Measurements from ENCODE around the gene GNG2. TPM values are rescaled to one million over a fixed set of nuclear protein-coding genes. Genes with fewer than 3 reads are reported as not detected.

GNG2 gene
- total RNA-seq, 1 donor from 2014 or later: 11.4 TPM

DNA sequence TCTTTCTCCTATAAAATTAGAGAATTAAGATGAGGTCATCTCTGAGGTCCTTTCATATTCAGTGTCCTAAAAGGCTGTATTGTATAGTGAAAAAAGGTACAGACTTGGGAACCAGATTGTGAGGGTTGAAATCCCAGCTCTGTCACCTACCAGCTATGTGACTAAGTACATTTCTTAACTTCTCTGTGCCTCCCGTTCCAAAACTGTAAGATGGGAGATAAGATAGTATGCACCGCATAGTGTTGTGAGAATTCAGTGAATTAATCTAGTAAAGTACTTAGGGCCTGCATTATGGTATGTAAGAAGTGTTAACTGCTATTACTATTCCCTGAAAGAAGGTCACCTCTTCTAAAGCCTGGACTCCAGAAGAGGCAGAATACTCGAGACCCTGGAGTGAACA lies 60.6 kb downstream of the GNG2 start:
- no peak for DNase-seq (ENCODE audit: low spot score in 2 of 2)
- H3K4me3 ChIP-seq: no peak overlapping the region
- H3K4me1 ChIP-seq: no peaks in the 10 kb centered on the region
- H3K27me3 ChIP-seq: no peaks in the 10 kb centered on the region
- intact Hi-C loops (cut with DNase I): no loop called here
- no peaks in the 10 kb centered on the region for H3K9me3 ChIP-seq
- TF ChIP-seq, protein P1, sequence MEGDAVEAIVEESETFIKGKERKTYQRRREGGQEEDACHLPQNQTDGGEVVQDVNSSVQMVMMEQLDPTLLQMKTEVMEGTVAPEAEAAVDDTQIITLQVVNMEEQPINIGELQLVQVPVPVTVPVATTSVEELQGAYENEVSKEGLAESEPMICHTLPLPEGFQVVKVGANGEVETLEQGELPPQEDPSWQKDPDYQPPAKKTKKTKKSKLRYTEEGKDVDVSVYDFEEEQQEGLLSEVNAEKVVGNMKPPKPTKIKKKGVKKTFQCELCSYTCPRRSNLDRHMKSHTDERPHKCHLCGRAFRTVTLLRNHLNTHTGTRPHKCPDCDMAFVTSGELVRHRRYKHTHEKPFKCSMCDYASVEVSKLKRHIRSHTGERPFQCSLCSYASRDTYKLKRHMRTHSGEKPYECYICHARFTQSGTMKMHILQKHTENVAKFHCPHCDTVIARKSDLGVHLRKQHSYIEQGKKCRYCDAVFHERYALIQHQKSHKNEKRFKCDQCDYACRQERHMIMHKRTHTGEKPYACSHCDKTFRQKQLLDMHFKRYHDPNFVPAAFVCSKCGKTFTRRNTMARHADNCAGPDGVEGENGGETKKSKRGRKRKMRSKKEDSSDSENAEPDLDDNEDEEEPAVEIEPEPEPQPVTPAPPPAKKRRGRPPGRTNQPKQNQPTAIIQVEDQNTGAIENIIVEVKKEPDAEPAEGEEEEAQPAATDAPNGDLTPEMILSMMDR (IDR thresholded peaks at IDR 0.05): no peak
- no peaks in the 10 kb centered on the region for H3K36me3 ChIP-seq
- H3K27ac ChIP-seq: no peak overlapping the region

- H3K27me3 ChIP-seq: no peaks in the 10 kb centered on the region
- intact Hi-C loops (cut with DNase I): no loop called here
- no peak for DNase-seq (ENCODE audit: low spot score in 2 of 2)
- no peaks in the 10 kb centered on the region for H3K36me3 ChIP-seq
- H3K4me3 ChIP-seq: no peak overlapping the region
- no peaks in the 10 kb centered on the region for H3K9me3 ChIP-seq
- no peaks in the 10 kb centered on the region for H3K4me1 ChIP-seq
- TF ChIP-seq, protein P1 (IDR thresholded peaks at IDR 0.05): no peak
- no peak overlapping the region for H3K27ac ChIP-seq
Measured at GRCh38 chr14:51922624-51923023, 62.2 kb downstream of the GNG2 start.

DNA sequence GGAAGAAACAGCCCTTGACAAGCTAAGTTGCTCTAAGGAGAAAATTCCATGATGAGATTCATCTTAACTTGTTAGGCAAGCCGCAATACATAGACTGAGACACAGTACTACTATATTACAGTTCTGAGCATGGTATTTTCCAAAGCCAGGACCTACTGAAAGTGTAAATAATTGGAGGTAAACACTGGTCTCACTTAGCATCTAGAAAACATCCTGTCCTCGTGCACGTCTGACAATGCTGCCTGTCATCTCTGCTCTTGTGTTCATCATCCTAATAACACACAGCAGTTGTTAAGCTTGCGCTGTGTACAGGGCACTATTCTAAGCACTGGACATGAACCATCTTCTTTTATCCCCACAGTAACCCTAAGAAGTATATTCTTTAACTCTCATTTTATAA lies 64.2 kb downstream of the GNG2 start:
- intact Hi-C loops (cut with DNase I): no loop called here
- no peaks in the 10 kb centered on the region for H3K9me3 ChIP-seq
- H3K27ac ChIP-seq: no peak overlapping the region
- no peaks in the 10 kb centered on the region for H3K4me1 ChIP-seq
- no peaks in the 10 kb centered on the region for H3K36me3 ChIP-seq
- TF ChIP-seq, protein P1 (IDR thresholded peaks at IDR 0.05): no peak
- DNase-seq (ENCODE audit: low spot score in 2 of 2): no peak
- no peaks in the 10 kb centered on the region for H3K27me3 ChIP-seq
- H3K4me3 ChIP-seq: no peak overlapping the region

DNA sequence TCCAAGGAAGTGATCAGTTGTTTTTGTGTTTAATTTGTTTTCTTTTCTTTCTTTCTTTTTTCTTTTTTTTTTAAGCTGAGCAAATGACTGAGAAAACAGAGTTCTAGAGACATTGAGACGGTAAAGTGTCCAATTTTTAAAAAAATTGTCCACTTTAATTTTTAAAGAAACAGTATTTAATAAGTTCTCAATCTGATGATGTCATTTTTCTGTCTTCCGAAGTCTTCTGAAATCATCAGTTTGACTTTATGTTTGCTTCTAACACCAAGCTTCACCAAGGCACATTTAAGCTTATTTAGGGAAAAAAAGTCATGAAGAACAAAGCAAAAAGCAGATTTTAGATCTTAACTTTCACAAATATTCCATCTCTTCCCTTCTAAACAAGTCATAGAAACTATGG lies 65.6 kb downstream of the GNG2 start:
- DNase-seq (ENCODE audit: low spot score in 2 of 2): no peak
- TF ChIP-seq, protein P1 (IDR thresholded peaks at IDR 0.05): no peak
- H3K4me1 ChIP-seq: no peaks in the 10 kb centered on the region

GRCh38 chr14:51926449-51926848 lies 66.0 kb downstream of the GNG2 start:
- no peak for DNase-seq (ENCODE audit: low spot score in 2 of 2)
- intact Hi-C loops (cut with DNase I): no loop called here
- Histone ChIP-seq H3K27ac (no peak overlapping the region), H3K27me3 (no peaks in the 10 kb centered on the region), H3K36me3 (no peaks in the 10 kb centered on the region), H3K9me3 (no peaks in the 10 kb centered on the region), H3K4me1 (no peaks in the 10 kb centered on the region), H3K4me3 (no peak overlapping the region)
- TF ChIP-seq, protein P1 (IDR thresholded peaks at IDR 0.05): no peak

More for the DNA sequence above, 65.6 kb downstream of the GNG2 start:
- Histone ChIP-seq H3K27me3 (no peaks in the 10 kb centered on the region), H3K27ac (no peak overlapping the region), H3K36me3 (no peaks in the 10 kb centered on the region), H3K9me3 (no peaks in the 10 kb centered on the region), H3K4me3 (no peak overlapping the region)
- intact Hi-C loops (cut with DNase I): no loop called here

- H3K4me1 ChIP-seq: no peaks in the 10 kb centered on the region
- no peaks in the 10 kb centered on the region for H3K9me3 ChIP-seq
- TF ChIP-seq, protein P1 (IDR thresholded peaks at IDR 0.05): no peak
- no peak overlapping the region for H3K4me3 ChIP-seq
- intact Hi-C loops (cut with DNase I): no loop called here
- no peak for DNase-seq (ENCODE audit: low spot score in 2 of 2)
- no peak overlapping the region for H3K27ac ChIP-seq
- no peaks in the 10 kb centered on the region for H3K27me3 ChIP-seq
- no peaks in the 10 kb centered on the region for H3K36me3 ChIP-seq
Measured at GRCh38 chr14:51928568-51928967, 68.2 kb downstream of the GNG2 start.

Data from ascending aorta (tissue), 2 donors.